OCI-LY1 (cell line): ENCODE measurements around the gene DGKB.

Source experiments
- CTCF ChIP-seq: fragments of 200-600 bp; sonication (generic), shearing (Covaris generic); IDR thresholded peaks from 2 replicates; pipeline ENCODE4 v1.5.1; 2017; ENCODE audit warnings: mild to moderate bottlenecking, antibody characterized with exemption, low read length, moderate library complexity, mixed read lengths
- EZH2 ChIP-seq: fragments of 200-600 bp; sonication (generic), shearing (Covaris generic); IDR thresholded peaks from 2 replicates; pipeline ENCODE4 v1.8.0; 2017; ENCODE audit warnings: borderline replicate concordance, mixed run types, mild to moderate bottlenecking, antibody characterized with exemption, low read length, moderate library complexity, mixed read lengths

DNA sequence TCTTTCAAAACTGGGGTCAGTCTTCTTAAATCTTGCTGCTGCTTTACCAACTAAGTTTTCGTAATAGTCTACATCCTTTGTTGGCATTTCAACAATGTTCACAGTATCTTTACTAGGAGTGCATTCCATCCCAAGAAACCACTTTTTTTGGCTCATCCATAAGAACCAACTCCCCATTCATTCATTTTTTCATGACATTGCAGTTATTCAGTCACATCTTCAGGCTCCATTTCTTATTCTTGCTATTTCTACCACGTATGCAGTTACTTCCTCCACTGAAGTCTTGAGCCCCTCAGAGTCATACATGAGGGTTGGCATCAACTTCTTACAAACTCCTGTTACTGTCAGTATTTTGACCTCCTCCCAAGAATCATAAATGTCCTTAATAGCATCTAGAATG lies 392.3 kb downstream of the DGKB start:
- TF ChIP-seq CTCF = no peak
- no peak for TF ChIP-seq EZH2
